ENCODE results near the gene SPTY2D1. TPM values are rescaled to one million over a fixed set of nuclear protein-coding genes. Genes with fewer than 3 reads are reported as not detected.
"Not testable (repeated sequence)": the region's sequence is repeated elsewhere in the genome, so short reads cannot be mapped to it uniquely, and the experiment has no call there.

SPTY2D1 gene
- polyA plus RNA-seq (ENCODE audit: insufficient read depth in 1 of 5, insufficient read length in 5 of 5, low replicate concordance in 1 of 5): 10 to 100 TPM; 17.2 to 27.5 (median 23.3) TPM
- long read RNA-seq, donor 1, full-length matches to known transcripts: 2 of 7 reads
- long read RNA-seq, donor 1, partial matches to known transcripts: 5 of 7 reads
- long read RNA-seq, donor 1, other reads (novel, unspliced or antisense): 0 of 7 reads
- long read RNA-seq, donor 2, full-length matches to known transcripts: 2 of 2 reads
- long read RNA-seq, donor 2, partial matches to known transcripts: 0 of 2 reads
- long read RNA-seq, donor 2, other reads (novel, unspliced or antisense): 0 of 2 reads
- long read RNA-seq, donor 3, partial matches to known transcripts: 21 of 21 reads
- long read RNA-seq, donor 3, other reads (novel, unspliced or antisense): 0 of 21 reads
- long read RNA-seq, donor 4: 0 reads
- long read RNA-seq, donor 5, full-length matches to known transcripts: 5 of 17 reads
- long read RNA-seq, donor 5, partial matches to known transcripts: 12 of 17 reads
- long read RNA-seq, donor 5, other reads (novel, unspliced or antisense): 0 of 17 reads
- long read RNA-seq, donor 6, full-length matches to known transcripts: 4 of 19 reads
- long read RNA-seq, donor 6, partial matches to known transcripts: 15 of 19 reads
- long read RNA-seq, donor 6, other reads (novel, unspliced or antisense): 0 of 19 reads
- long read RNA-seq, donor 7, full-length matches to known transcripts: 7 of 7 reads
- long read RNA-seq, donor 7, partial matches to known transcripts: 0 of 7 reads
- long read RNA-seq, donor 7, other reads (novel, unspliced or antisense): 0 of 7 reads
- long read RNA-seq, donor 8: 0 reads

GRCh38 chr11:18634140-18635032 lies at the start of gene SPTY2D1:
SPTY2D1 (minus strand) TSS chr11:18634342; CDS start chr11:18634257, 85 bp downstream.
- DNase-seq: peak; percentile 99 to 100

GRCh38 chr11:18682466-18682865 lies 48.3 kb upstream of the SPTY2D1 start:
- DNase-seq: no peak

GRCh38 chr11:18681949-18682348 lies 47.8 kb upstream of the SPTY2D1 start:
- not testable (repeated sequence) for DNase-seq

GRCh38 chr11:18677560-18677959 lies 43.4 kb upstream of the SPTY2D1 start:
- DNase-seq: no peak

GRCh38 chr11:18676803-18677202 lies 42.7 kb upstream of the SPTY2D1 start:
- DNase-seq: no peak

GRCh38 chr11:18672209-18672608 lies 38.1 kb upstream of the SPTY2D1 start:
- DNase-seq: not testable (repeated sequence)

GRCh38 chr11:18671246-18671645 lies 37.1 kb upstream of the SPTY2D1 start:
- DNase-seq: no peak

- no peak for DNase-seq
These were observed 35.6 kb upstream of the SPTY2D1 start for GRCh38 chr11:18669711-18670110.

- no peak for DNase-seq
These were observed 35.1 kb upstream of the SPTY2D1 start for GRCh38 chr11:18669219-18669596.

GRCh38 chr11:18668131-18668530 lies 34.0 kb upstream of the SPTY2D1 start:
- no peak for DNase-seq

GRCh38 chr11:18665353-18665872 lies 31.3 kb upstream of the SPTY2D1 start:
- DNase-seq: not testable (repeated sequence)

GRCh38 chr11:18657673-18658072 lies 23.5 kb upstream of the SPTY2D1 start:
- DNase-seq: no peak

- no peak for DNase-seq
These were observed 16.9 kb upstream of the SPTY2D1 start for GRCh38 chr11:18650859-18651557.

- DNase-seq: no peak
These were observed 16.2 kb upstream of the SPTY2D1 start for GRCh38 chr11:18650353-18650752.

GRCh38 chr11:18643034-18643433 lies 8.9 kb upstream of the SPTY2D1 start:
- DNase-seq: not testable (repeated sequence)

- DNase-seq: no peak
These were observed 7.5 kb upstream of the SPTY2D1 start for GRCh38 chr11:18641677-18642076.

- no peak for DNase-seq
These were observed 644 bp downstream of the SPTY2D1 start for GRCh38 chr11:18633256-18634139.

- DNase-seq: no peak
These were observed 1.3 kb downstream of the SPTY2D1 start for GRCh38 chr11:18632841-18633240.

- no peak for DNase-seq
These were observed 10.0 kb downstream of the SPTY2D1 start for GRCh38 chr11:18624161-18624560.

- DNase-seq: no peak
These were observed 10.4 kb downstream of the SPTY2D1 start for GRCh38 chr11:18623707-18624106.

All from right lung (tissue), 10 donors.